Measurements from ENCODE around the gene GALR3. TPM values are rescaled to one million over a fixed set of nuclear protein-coding genes. Genes with fewer than 3 reads are reported as not detected.

Gene GALR3
- total and polyA plus RNA-seq, 2 of the 4 experiments (the other 2 are of a cell fraction) = not detected

DNA sequence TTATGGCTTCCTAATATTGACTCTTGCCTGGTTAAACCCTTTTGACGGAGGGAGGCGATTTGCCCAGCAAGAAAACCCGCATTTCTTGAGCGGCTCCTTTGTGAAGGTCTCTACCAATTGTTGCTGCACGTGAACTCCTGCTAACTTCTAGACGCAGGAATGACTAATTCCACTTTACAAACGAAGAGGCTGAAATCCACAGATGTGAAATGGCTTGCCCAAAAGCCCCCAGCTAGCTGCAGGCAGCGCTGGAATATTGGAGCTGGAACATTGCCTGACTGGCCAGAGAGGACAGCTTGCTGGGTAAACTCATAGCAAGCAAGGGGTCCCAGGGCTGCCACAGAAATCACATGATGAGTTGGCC is 14.9 kb upstream of the GALR3 start:
- Histone ChIP-seq H2BK5ac (ENCODE audit: low read depth, low read length, poor library complexity, severe bottlenecking) (no peak overlapping the region), H2BK15ac (ENCODE audit: low read depth, low read length) (no peak overlapping the region), H3K56ac (ENCODE audit: extremely low read depth, insufficient read depth, low read length) (no peak overlapping the region), H3K4me1 (ENCODE audit: control insufficient read depth, insufficient read depth, low read length) (peaks cover 12% of the 10 kb centered on the region), H3K27ac (ENCODE audit: insufficient read depth, low read length) (peak overlapping the region; percentile 42; the same call in 1 of the 2 replicates), H3K4ac (ENCODE audit: low read depth, low read length) (0 out of 2 replicates have a peak overlapping the region, but pooled peaks have one; percentile 27), H2BK20ac (ENCODE audit: low read depth, low read length) (no peak overlapping the region), H3K14ac (replicated peaks; ENCODE audit: low read depth, low read length) (0 out of 2 replicates have a peak overlapping the region, but pooled peaks have one; percentile 23), H3K27me3 (ENCODE audit: control insufficient read depth, insufficient read depth, low read length) (no peaks in the 10 kb centered on the region), H2AK5ac (ENCODE audit: low read depth, low read length) (no peak overlapping the region), H4K91ac (ENCODE audit: insufficient read depth, low read depth, low read length) (no peak overlapping the region), H3K18ac (ENCODE audit: low read depth, low read length) (no peak overlapping the region), H3K79me1 (ENCODE audit: low read depth in 1 of 2, low read length in 2 of 2) (peaks cover 11 to 44% of the 10 kb centered on the region in 2 experiments; a peak in 3 of 4 replicates), H2BK120ac (ENCODE audit: low read depth, low read length) (no peak overlapping the region), H3K9ac (ENCODE audit: low read depth, low read length) (peak overlapping the region; percentile 59), H2AFZ (replicated peaks; ENCODE audit: low read length, poor library complexity) (peak overlapping the region; percentile 93), H3K36me3 (ENCODE audit: control insufficient read depth, insufficient read depth, low read length) (no peaks in the 10 kb centered on the region), H4K8ac (ENCODE audit: low read depth in 2 of 2, low read length in 2 of 2) (peak overlapping the region; percentile 7 to 15; a peak in 1 of 4 replicates), H3K4me2 (ENCODE audit: low read depth, low read length) (peak overlapping the region; percentile 87), H3K23ac (ENCODE audit: low read depth, low read length) (peak overlapping the region; percentile 72; the same call in 1 of the 2 replicates), H2AK9ac (replicated peaks; ENCODE audit: low read depth, low read length, poor library complexity) (peak overlapping the region; percentile 13), H3K4me3 (ENCODE audit: insufficient read depth, low read depth, low read length) (peak overlapping the region; percentile 77), H4K5ac (ENCODE audit: low read depth, low read length) (no peak overlapping the region), H4K20me1 (ENCODE audit: insufficient read depth, low read length) (peaks cover 8% of the 10 kb centered on the region; the same call in 1 of the 2 replicates), H3K9me3 (ENCODE audit: control insufficient read depth, insufficient read depth, low read length) (no peaks in the 10 kb centered on the region), H3K9me1 (ENCODE audit: insufficient read depth, low read length) (peaks cover 5% of the 10 kb centered on the region; the same call in 1 of the 2 replicates)
- POLR2A ChIA-PET (ENCODE audit: unreplicated experiment) = no interaction called here
- in situ Hi-C loops (cut with MboI; ENCODE audit: low sequenced_read_pairs) = no loop called here
- intact Hi-C loops (cut with micrococcal nuclease) = loop anchor here (5.0 kb wide), 1 partner anchor 34 kb away; the partner anchor contains the start of gene ANKRD54
- CTCF ChIA-PET = interaction anchor here (3.2 kb wide), 1 partner anchor 10 kb away, joined by 10 read pairs; no protein-coding TSS in a partner anchor
- DNase-seq (peak; percentile 62), ATAC-seq (ENCODE audit: low read depth) (no peak)
- WGBS, 2 experiments (ENCODE audit: extremely low coverage in 2 of 2, insufficient read length in 1 of 2) = 2% methylated on average over 6 of the region's 8 CpGs; no CpG with 5 or more reads in 1 of the 2 experiments
- dilution Hi-C loops (cut with HindIII; ENCODE audit: low sequenced_read_pairs, unreplicated experiment) = no loop called here
- BruUV-seq (replicated peaks) = no TSS peak
- peak; percentile 92 for TF ChIP-seq BHLHE40 (IDR thresholded peaks at IDR 0.05; ENCODE audit: low read depth, low read length)
- TF ChIP-seq, protein P1, sequence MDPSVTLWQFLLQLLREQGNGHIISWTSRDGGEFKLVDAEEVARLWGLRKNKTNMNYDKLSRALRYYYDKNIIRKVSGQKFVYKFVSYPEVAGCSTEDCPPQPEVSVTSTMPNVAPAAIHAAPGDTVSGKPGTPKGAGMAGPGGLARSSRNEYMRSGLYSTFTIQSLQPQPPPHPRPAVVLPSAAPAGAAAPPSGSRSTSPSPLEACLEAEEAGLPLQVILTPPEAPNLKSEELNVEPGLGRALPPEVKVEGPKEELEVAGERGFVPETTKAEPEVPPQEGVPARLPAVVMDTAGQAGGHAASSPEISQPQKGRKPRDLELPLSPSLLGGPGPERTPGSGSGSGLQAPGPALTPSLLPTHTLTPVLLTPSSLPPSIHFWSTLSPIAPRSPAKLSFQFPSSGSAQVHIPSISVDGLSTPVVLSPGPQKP (IDR thresholded peaks at IDR 0.05; ENCODE audit: borderline replicate concordance, low read depth, low read length) = no peak

Data from IMR-90 (cell line).